HTERT RPE-1 (cell line): ENCODE measurements around the gene OR51A2.
"Not testable (repeated sequence)": the region's sequence is repeated elsewhere in the genome, so short reads cannot be mapped to it uniquely, and the experiment has no call there.

Experiments
- in situ Hi-C: fragments of 300-500 bp; cut with MboI; formaldehyde crosslinking; loops from 4 replicates; pipeline ENCODE4 v1.14.3; 2020; ENCODE audit warnings: low sequenced_read_pairs

The OR51A2 gene

DNA sequence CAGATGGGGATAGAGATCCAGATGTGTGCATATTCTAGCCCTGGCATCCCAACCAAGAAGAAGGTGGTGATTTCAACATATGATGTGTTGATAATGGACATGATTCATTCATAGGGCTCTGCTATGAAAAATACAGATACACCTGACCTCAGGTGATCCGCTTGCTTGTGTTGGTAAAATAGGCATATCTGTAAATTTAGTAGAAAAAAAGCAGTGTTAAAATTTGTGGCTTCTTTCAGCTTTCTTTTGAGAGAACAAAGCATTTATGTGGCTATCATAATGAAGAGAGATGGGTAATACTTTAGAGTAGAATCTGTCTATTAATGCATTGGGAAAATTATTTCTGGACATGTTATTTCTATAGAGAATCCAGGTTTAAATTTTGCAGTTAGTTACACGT, at the start of gene OR51A2:
Gene OR51A2 (minus strand): TSS at position 101 of the 400 bp plus-strand sequence. CDS start 0 bp downstream, at position 101.
- in situ Hi-C loops: not testable (repeated sequence)

DNA sequence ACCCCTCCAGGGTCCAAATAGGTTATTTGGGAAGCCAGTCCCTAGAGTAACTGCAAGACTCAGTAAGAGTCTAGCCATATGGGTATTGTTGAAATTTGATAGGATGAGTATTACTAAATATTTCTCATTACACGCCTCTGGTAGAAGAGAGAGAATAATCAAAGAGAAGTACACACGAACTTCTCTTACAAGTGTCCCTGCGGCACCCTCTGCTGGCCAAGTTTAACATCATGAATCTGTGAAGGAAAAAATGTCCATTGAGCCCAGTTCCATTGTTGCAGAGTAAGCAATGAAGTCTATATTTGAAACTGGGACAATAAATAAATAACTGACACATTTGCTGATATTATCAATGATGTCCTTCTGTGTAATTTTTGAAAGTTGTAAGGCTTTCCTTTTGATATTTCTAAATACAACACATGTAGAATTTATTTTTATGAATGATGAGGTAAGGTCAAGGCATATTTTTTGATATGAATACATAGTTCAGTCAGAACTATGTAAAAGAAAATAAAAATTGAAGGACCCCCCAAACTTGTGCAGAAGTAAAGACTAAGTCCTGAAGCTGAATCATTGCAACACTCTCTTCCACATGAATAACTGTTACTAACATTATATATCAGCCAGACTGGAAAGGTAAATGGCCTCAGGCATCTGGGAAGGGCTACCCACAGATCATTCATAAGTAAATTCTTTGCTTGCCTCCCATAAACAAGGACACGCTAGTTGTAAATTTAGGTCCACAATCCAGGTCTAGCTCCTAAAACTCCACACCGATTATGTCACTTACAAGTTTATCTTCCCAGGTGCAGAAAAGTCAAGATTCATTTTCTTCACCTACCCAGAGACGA, 49.1 kb upstream of the OR51A2 start:
- in situ Hi-C loops: no loop called here

DNA sequence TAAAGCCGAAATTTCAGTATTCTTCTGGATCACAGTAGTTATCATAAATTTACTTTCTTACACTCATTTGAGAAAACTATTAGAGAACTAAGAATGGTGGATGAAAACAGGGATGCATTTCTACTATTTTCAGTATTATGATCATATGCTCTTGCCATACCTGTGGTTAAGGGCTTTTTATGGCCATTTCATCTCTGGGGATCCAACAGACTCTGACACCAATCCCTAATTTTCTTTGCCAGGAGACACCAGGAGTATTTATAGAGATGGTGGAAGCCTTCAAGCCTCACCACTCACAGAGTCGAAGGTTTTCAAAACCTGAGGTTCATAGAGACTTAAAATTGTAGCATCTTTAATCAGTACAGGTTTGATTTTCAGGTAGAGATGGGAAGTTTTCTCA, 39.0 kb upstream of the OR51A2 start, which contains the start of gene OR51L1:
Gene OR51L1 (plus strand): TSS at position 301 of the 400 bp plus-strand sequence. CDS start 4,132 bp downstream, outside the sequence.
- in situ Hi-C loops: no loop called here

DNA sequence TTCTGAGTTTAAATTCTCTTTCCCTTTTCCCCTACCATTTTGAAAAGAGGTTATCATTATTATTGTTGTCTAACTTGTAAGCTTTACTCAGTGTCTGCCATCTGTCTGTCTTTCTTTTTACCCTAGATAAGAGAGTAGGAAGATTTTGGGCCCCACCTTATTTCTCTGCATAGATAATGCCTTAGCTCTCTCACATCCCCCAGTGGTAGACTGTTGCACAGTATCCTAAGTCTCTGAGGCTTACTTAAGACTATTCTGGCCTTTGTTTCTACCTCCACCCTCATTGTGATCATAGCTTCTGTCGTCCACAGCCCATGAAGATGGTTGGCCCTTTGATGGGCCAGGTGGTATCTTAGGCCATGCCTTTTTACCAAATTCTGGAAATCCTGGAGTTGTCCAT, 35.5 kb upstream of the OR51A2 start:
- in situ Hi-C loops: no loop called here

GRCh38 chr11:4983841-4984240, 28.3 kb upstream of the OR51A2 start:
- in situ Hi-C loops: no loop called here

DNA sequence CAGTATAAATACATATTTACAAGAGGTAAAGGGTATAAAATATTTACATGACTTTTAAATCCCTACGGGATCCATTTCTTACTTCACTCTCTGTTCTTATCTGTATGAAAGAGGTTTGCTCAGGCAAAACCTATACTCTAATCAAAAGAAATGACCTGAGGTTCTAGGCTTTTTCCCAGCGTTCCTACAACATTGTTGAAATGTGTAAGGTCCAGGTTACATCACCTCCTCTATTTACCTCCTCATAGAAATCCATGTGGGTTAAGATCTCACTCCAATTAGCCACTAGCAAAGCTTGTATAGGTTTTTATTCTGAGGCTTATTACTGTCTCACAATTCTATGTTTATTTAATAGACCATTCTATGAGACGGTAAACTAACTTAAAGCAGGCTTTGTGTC, 27.2 kb upstream of the OR51A2 start:
- in situ Hi-C loops: no loop called here

DNA sequence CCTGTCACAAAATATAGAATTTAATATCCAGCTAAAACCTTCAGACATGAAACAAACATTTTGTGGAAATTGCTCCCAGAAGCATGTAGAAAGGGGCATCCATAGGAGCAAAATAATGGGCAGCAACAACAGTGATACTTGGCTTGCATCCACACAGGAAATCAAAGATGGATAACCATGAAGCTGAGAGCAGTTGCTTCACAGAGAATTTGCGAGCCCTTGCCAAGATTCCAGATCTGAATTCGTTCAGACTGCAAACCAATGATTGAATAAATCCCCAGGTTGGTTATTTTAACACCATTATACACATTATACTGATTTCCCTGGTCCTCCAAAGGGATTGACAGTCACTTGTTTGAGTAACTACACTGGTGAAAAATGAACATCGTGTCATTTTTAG, 23.5 kb upstream of the OR51A2 start:
- in situ Hi-C loops: no loop called here

- in situ Hi-C loops: no loop called here
These were observed 19.9 kb upstream of the OR51A2 start for GRCh38 chr11:4975436-4975835.

DNA sequence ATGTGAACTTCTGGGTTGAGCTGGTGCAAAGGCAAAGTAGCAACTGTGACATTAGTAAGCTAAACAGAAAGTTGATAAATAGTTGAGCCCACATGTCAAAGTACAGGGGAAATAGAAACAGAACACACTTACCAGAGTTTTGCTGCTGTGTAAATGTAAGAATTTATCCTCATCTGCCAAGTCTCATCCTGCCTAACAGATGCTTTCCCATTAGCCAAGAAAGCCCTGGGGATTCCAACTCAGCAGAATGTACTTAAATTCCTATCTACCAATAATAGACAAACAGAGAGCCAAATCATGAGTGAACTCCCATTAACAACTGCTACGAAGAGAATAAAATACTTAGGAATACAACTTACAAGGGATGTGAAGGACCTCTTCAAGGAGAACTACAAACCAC, 7.3 kb upstream of the OR51A2 start:
- in situ Hi-C loops: no loop called here

GRCh38 chr11:4960877-4961276, 5.4 kb upstream of the OR51A2 start:
- in situ Hi-C loops: no loop called here

- in situ Hi-C loops: no loop called here
These were observed 1.9 kb upstream of the OR51A2 start for GRCh38 chr11:4957396-4957795.

- in situ Hi-C loops: no loop called here
These were observed 8.0 kb downstream of the OR51A2 start, which contains the start of gene OR51A4 for GRCh38 chr11:4947505-4947904. Gene OR51A4 (minus strand): TSS chr11:4947605. CDS start chr11:4947100, 505 bp downstream.

DNA sequence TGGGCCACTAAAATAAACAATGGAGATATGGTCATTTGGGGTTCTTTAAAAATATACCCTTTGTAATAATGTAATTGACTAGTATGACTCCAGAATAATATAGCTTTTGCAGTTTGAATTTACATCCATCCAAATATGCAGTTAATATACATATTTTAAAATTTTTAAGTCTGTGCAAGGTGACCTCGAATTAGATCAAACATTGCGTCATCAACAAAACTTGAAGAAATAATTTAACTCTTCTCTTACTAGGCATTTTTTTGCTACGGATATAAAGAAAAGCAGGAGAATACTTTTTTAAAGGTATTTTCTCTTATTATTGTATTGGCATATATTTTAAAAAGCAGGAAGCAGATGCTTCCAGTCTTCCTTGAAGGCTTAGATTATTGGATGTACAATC, 18.8 kb downstream of the OR51A2 start:
- in situ Hi-C loops: no loop called here

DNA sequence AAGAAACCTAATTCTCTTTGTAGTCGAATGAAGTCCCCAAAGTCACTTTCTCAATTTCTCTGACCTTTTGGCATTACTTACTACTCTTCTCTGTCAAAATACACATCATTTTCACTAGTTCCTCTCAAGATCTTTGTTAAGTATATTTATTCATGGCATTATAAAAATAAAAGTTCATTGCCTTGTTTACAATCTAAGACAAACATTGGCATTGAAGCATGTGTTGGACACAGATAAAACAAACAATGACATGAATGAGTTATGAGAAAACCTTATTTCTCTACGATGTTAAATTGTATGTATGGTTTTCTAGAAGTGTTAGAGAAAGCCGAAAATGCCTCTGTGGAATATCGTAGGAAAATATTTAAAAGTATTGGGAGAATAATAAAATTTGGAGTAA, 22.8 kb downstream of the OR51A2 start:
- in situ Hi-C loops: no loop called here

- in situ Hi-C loops: no loop called here
These were observed 28.9 kb downstream of the OR51A2 start for GRCh38 chr11:4926608-4927007.

DNA sequence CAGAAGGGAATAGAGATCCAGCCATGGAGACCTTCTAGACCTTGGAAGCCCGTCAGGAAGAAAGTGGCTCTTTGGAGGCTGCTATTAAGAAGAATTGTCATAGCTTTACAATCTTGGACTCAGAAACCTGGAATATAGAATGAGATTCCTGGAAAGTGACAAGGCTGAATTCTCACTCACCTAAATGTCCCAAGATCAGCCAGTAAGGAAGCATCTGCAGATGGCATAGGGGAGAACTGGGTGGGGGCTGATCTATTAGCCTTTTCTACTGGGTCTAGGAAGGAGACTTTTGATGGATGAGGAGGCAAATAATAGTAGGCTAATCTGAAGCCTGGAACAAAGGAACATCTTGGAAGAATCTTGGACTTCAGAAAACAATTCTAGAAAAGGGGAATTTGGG, 31.3 kb downstream of the OR51A2 start, which contains the start of gene OR51G1:
Gene OR51G1 (minus strand): TSS at position 101 of the 400 bp plus-strand sequence. CDS start 0 bp downstream, at position 101.
- in situ Hi-C loops: no loop called here

- in situ Hi-C loops: no loop called here
These were observed 33.2 kb downstream of the OR51A2 start for GRCh38 chr11:4922304-4922703.

- in situ Hi-C loops: no loop called here
These were observed 33.7 kb downstream of the OR51A2 start for GRCh38 chr11:4921796-4922195.

- in situ Hi-C loops: no loop called here
These were observed 36.3 kb downstream of the OR51A2 start, which contains the start of gene OR51G2 for GRCh38 chr11:4919250-4919649. Gene OR51G2 (minus strand): TSS chr11:4919350. CDS start chr11:4915663, 3,687 bp downstream.

GRCh38 chr11:4916581-4916980, 38.9 kb downstream of the OR51A2 start:
- in situ Hi-C loops: no loop called here
